ENCODE results near the gene LCLAT1.

- TF ChIP-seq, protein P1, sequence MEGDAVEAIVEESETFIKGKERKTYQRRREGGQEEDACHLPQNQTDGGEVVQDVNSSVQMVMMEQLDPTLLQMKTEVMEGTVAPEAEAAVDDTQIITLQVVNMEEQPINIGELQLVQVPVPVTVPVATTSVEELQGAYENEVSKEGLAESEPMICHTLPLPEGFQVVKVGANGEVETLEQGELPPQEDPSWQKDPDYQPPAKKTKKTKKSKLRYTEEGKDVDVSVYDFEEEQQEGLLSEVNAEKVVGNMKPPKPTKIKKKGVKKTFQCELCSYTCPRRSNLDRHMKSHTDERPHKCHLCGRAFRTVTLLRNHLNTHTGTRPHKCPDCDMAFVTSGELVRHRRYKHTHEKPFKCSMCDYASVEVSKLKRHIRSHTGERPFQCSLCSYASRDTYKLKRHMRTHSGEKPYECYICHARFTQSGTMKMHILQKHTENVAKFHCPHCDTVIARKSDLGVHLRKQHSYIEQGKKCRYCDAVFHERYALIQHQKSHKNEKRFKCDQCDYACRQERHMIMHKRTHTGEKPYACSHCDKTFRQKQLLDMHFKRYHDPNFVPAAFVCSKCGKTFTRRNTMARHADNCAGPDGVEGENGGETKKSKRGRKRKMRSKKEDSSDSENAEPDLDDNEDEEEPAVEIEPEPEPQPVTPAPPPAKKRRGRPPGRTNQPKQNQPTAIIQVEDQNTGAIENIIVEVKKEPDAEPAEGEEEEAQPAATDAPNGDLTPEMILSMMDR (IDR thresholded peaks at IDR 0.05): no peak
- no peak for TF ChIP-seq POLR2A (IDR thresholded peaks at IDR 0.05)
Observed at GRCh38 chr2:30549096-30549495, 102.0 kb downstream of the LCLAT1 start.

Measured in esophagus squamous epithelium (tissue), 4 donors.